ENCODE measurements around the gene PNMA8C.

The PNMA8C gene

GRCh38 chr19:46393456-46394401, 35.0 kb downstream of the PNMA8C start:
- DNase-seq = no peak
- TF ChIP-seq POLR2A (IDR thresholded peaks at IDR 0.05; ENCODE audit: low read length) = no peak
- TF ChIP-seq GATA1 (IDR thresholded peaks at IDR 0.05; ENCODE audit: low read depth, low read length) = no peak

GRCh38 chr19:46392837-46393236, 35.9 kb downstream of the PNMA8C start:
- no peak for DNase-seq
- no peak for TF ChIP-seq POLR2A (IDR thresholded peaks at IDR 0.05; ENCODE audit: low read length)

- TF ChIP-seq POLR2A (IDR thresholded peaks at IDR 0.05; ENCODE audit: low read length) = no peak
- no peak for TF ChIP-seq GATA1 (IDR thresholded peaks at IDR 0.05; ENCODE audit: low read depth, low read length)
- no peak for DNase-seq
Measured at GRCh38 chr19:46392252-46392801, 36.4 kb downstream of the PNMA8C start.

GRCh38 chr19:46391296-46392251, 37.2 kb downstream of the PNMA8C start:
- DNase-seq = no peak
- TF ChIP-seq POLR2A (IDR thresholded peaks at IDR 0.05; ENCODE audit: low read length) = no peak
- TF ChIP-seq GATA1 (IDR thresholded peaks at IDR 0.05; ENCODE audit: low read depth, low read length) = no peak

GRCh38 chr19:46390866-46391265, 37.9 kb downstream of the PNMA8C start:
- no peak for DNase-seq
- TF ChIP-seq POLR2A (IDR thresholded peaks at IDR 0.05; ENCODE audit: low read length) = no peak
- no peak for TF ChIP-seq GATA1 (IDR thresholded peaks at IDR 0.05; ENCODE audit: low read depth, low read length)

- no peak for DNase-seq
- TF ChIP-seq GATA1 (IDR thresholded peaks at IDR 0.05; ENCODE audit: low read depth, low read length) (no peak), POLR2A (IDR thresholded peaks at IDR 0.05; ENCODE audit: low read length) (no peak)
Measured at GRCh38 chr19:46390121-46390858, 38.4 kb downstream of the PNMA8C start.

GRCh38 chr19:46388311-46389095, 40.2 kb downstream of the PNMA8C start:
- no peak for DNase-seq
- TF ChIP-seq POLR2A (IDR thresholded peaks at IDR 0.05; ENCODE audit: low read length) (no peak), GATA1 (IDR thresholded peaks at IDR 0.05; ENCODE audit: low read depth, low read length) (no peak)

- no peak for DNase-seq
- TF ChIP-seq GATA1 (IDR thresholded peaks at IDR 0.05; ENCODE audit: low read depth, low read length) = no peak
- no peak for TF ChIP-seq POLR2A (IDR thresholded peaks at IDR 0.05; ENCODE audit: low read length)
Measured at GRCh38 chr19:46387713-46388130, 41.0 kb downstream of the PNMA8C start.

GRCh38 chr19:46386996-46387712, 41.6 kb downstream of the PNMA8C start:
- no peak for TF ChIP-seq POLR2A (IDR thresholded peaks at IDR 0.05; ENCODE audit: low read length)
- no peak for TF ChIP-seq GATA1 (IDR thresholded peaks at IDR 0.05; ENCODE audit: low read depth, low read length)
- DNase-seq = no peak

GRCh38 chr19:46386151-46386550, 42.6 kb downstream of the PNMA8C start:
- no peak for DNase-seq
- no peak for TF ChIP-seq GATA1 (IDR thresholded peaks at IDR 0.05; ENCODE audit: low read depth, low read length)
- no peak for TF ChIP-seq POLR2A (IDR thresholded peaks at IDR 0.05; ENCODE audit: low read length)

- no peak for DNase-seq
- TF ChIP-seq GATA1 (IDR thresholded peaks at IDR 0.05; ENCODE audit: low read depth, low read length) (no peak), POLR2A (IDR thresholded peaks at IDR 0.05; ENCODE audit: low read length) (no peak)
Measured at GRCh38 chr19:46385636-46386035, 43.1 kb downstream of the PNMA8C start.

- no peak for DNase-seq
- TF ChIP-seq POLR2A (IDR thresholded peaks at IDR 0.05; ENCODE audit: low read length) (no peak), GATA1 (IDR thresholded peaks at IDR 0.05; ENCODE audit: low read depth, low read length) (no peak)
Measured at GRCh38 chr19:46384396-46384795, 44.3 kb downstream of the PNMA8C start.
